HepG2 (cell line): ENCODE data around the gene RASD1. TPM values are rescaled to one million over a fixed set of nuclear protein-coding genes. Genes with fewer than 3 reads are reported as not detected.

Experiments
- CBX1 ChIP-seq: IDR thresholded peaks from one replicate; pipeline ENCODE4 v1.6.1; 2016; ENCODE audit warnings: antibody characterized with exemption, low read depth
- ESRRA ChIP-seq: sonication (generic); formaldehyde crosslinking; IDR thresholded peaks from 2 replicates; pipeline ENCODE4 v1.5.1; 2020; ENCODE audit warnings: mild to moderate bottlenecking, low read depth, missing genetic modification reagents
- HDAC2 ChIP-seq: sonication (generic); formaldehyde crosslinking; IDR thresholded peaks from 2 replicates; pipeline ENCODE4 v1.4.0; 2020; ENCODE audit warnings: missing genetic modification reagents
- NFIC ChIP-seq: IDR thresholded peaks from 2 replicates; pipeline ENCODE4 v1.6.1; 2012; ENCODE audit warnings: mild to moderate bottlenecking, low read length, inconsistent platforms
- NFYB ChIP-seq: sonication (generic); formaldehyde crosslinking; IDR thresholded peaks from 2 replicates; pipeline ENCODE4 v1.4.0; 2020; ENCODE audit warnings: missing genetic modification reagents
- TCF7L2 ChIP-seq: IDR thresholded peaks from 2 replicates; pipeline ENCODE4 v1.6.1; 2011; ENCODE audit warnings: mild to moderate bottlenecking, low read depth, low read length, moderate library complexity
- TGIF2 ChIP-seq: IDR thresholded peaks from 2 replicates; pipeline ENCODE4 v1.6.1; 2016; ENCODE audit warnings: control low read depth, missing compliant biosample characterization
- ZBTB20 ChIP-seq: sonication (generic); formaldehyde crosslinking; IDR thresholded peaks from 2 replicates; pipeline ENCODE4 v1.8.1; 2023; ENCODE audit warnings: missing genetic modification reagents, low read depth, mild to moderate bottlenecking, borderline replicate concordance
- ZNF230 ChIP-seq: sonication (generic); formaldehyde crosslinking; IDR thresholded peaks from 2 replicates; pipeline ENCODE4 v1.4.0; 2020; ENCODE audit warnings: mild to moderate bottlenecking, missing genetic modification reagents
- ZNF644 ChIP-seq: IDR thresholded peaks from 2 replicates; pipeline ENCODE4 v1.6.1; 2016; ENCODE audit warnings: low read depth
- ZNF703 ChIP-seq: sonication (generic); formaldehyde crosslinking; IDR thresholded peaks from 2 replicates; pipeline ENCODE4 v1.5.1; 2020; ENCODE audit warnings: missing genetic modification reagents, mild to moderate bottlenecking, moderate library complexity, borderline replicate concordance
- ZNF780A ChIP-seq: sonication (generic); formaldehyde crosslinking; IDR thresholded peaks from 2 replicates; pipeline ENCODE4 v1.8.0; 2022; ENCODE audit warnings: mild to moderate bottlenecking, missing genetic modification reagents, moderate library complexity
- ZZZ3 ChIP-seq: sonication (generic); formaldehyde crosslinking; IDR thresholded peaks from 2 replicates; pipeline ENCODE4 v1.4.0; 2020; ENCODE audit warnings: missing genetic modification reagents, mild to moderate bottlenecking, borderline replicate concordance
- polyA plus RNA-seq, 8 experiments: library from polyadenylated mRNA; depleted of rRNA in 3 of 8; stranded (reverse) in 7 of 8; unstranded in 1 of 8; fragments of >200 nt; fragmentation: Illumina TruSeq in 4 of 8; extraction: Trizol in 4 of 8; gene quantifications; 2 replicates each; pipeline versions ENCODE4 v1.2.1 to v1.2.3, GENCODE V29; 2011 to 2016; ENCODE audit warnings: low read depth in 4 of 8, missing spikeins in 1 of 8, mixed read lengths in 1 of 8; ENCODE audit not compliant: insufficient read depth in 1 of 8
- total RNA-seq, 5 experiments: library from RNA; depleted of rRNA; stranded (reverse); fragments of >200 nt; fragmentation: Illumina TruSeq; extraction: Trizol; gene quantifications; 2 replicates each; pipeline ENCODE4 v1.2.3, GENCODE V29; 2016; ENCODE audit warnings: low read depth in 1 of 5
- TF ChIP-seq, protein P1 (sequence below): sonication (generic); formaldehyde crosslinking; IDR thresholded peaks from 2 replicates; pipeline ENCODE4 v1.4.0; 2020; ENCODE audit warnings: mild to moderate bottlenecking, low read depth, missing genetic modification reagents
- TF ChIP-seq, protein P2 (sequence below): IDR thresholded peaks from 2 replicates; pipeline ENCODE4 v1.4.0; 2020; ENCODE audit warnings: mild to moderate bottlenecking, missing genetic modification reagents
- TF ChIP-seq, protein P3 (sequence below): sonication (generic); formaldehyde crosslinking; IDR thresholded peaks from 2 replicates; pipeline ENCODE4 v1.4.0; 2020; ENCODE audit warnings: missing genetic modification reagents, mild to moderate bottlenecking, borderline replicate concordance
- TF ChIP-seq, protein P4 (sequence below): sonication (generic); formaldehyde crosslinking; IDR thresholded peaks from 2 replicates; pipeline ENCODE4 v1.4.0; 2020; ENCODE audit warnings: mild to moderate bottlenecking, missing genetic modification reagents, borderline replicate concordance

Gene RASD1
- total and polyA plus RNA-seq, 2 of the 13 experiments (the other 11 are each of a cell fraction or from before 2014, with no cell fraction given): 1.6 to 4.2 TPM

DNA sequence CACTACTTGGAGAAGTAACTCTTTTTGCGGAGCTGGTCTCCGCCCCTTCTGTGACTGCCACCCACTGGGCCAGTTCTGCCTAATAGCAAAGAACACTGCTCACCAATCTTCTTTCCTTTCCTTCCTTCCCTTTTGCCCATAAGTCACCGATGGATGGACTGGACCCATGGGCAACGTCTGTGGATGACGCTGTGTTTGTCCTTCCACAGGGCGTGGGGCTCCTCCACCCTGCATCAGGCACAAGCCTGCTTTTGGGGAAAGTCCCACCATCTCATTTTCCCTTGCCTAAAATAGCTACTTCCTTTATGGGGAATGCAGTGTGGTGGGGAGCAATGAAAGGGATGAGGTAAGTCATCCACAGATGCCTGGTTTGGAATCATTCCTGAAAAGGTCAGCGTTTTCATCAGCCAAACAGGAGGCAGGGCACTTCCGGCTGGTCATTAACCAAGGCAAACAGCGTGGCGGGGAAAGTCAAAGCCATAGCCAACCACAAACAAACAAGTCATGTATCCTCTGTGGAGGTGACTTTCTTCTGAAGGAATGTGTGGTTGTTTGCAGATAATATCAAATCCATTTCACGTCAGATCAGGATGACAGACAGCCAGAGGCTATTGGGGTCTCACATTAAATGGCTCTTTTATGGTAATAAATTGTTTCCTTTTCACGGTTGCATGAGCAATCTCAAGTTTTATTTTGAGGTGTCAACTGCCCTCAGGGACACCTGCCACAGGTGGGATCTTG lies 50.1 kb downstream of the RASD1 start (continued):
- TF ChIP-seq, protein P1, sequence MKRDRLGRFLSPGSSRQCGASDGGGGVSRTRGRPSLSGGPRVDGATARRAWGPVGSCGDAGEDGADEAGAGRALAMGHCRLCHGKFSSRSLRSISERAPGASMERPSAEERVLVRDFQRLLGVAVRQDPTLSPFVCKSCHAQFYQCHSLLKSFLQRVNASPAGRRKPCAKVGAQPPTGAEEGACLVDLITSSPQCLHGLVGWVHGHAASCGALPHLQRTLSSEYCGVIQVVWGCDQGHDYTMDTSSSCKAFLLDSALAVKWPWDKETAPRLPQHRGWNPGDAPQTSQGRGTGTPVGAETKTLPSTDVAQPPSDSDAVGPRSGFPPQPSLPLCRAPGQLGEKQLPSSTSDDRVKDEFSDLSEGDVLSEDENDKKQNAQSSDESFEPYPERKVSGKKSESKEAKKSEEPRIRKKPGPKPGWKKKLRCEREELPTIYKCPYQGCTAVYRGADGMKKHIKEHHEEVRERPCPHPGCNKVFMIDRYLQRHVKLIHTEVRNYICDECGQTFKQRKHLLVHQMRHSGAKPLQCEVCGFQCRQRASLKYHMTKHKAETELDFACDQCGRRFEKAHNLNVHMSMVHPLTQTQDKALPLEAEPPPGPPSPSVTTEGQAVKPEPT (CRISPR knock-in tag): 0 out of 2 replicates have a peak, but pooled peaks have one; percentile 41
- TF ChIP-seq, protein P2, sequence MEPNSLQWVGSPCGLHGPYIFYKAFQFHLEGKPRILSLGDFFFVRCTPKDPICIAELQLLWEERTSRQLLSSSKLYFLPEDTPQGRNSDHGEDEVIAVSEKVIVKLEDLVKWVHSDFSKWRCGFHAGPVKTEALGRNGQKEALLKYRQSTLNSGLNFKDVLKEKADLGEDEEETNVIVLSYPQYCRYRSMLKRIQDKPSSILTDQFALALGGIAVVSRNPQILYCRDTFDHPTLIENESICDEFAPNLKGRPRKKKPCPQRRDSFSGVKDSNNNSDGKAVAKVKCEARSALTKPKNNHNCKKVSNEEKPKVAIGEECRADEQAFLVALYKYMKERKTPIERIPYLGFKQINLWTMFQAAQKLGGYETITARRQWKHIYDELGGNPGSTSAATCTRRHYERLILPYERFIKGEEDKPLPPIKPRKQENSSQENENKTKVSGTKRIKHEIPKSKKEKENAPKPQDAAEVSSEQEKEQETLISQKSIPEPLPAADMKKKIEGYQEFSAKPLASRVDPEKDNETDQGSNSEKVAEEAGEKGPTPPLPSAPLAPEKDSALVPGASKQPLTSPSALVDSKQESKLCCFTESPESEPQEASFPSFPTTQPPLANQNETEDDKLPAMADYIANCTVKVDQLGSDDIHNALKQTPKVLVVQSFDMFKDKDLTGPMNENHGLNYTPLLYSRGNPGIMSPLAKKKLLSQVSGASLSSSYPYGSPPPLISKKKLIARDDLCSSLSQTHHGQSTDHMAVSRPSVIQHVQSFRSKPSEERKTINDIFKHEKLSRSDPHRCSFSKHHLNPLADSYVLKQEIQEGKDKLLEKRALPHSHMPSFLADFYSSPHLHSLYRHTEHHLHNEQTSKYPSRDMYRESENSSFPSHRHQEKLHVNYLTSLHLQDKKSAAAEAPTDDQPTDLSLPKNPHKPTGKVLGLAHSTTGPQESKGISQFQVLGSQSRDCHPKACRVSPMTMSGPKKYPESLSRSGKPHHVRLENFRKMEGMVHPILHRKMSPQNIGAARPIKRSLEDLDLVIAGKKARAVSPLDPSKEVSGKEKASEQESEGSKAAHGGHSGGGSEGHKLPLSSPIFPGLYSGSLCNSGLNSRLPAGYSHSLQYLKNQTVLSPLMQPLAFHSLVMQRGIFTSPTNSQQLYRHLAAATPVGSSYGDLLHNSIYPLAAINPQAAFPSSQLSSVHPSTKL (CRISPR knock-in tag): peak; percentile 96
- 0 out of 2 replicates have a peak, but pooled peaks have one; percentile 3 for TF ChIP-seq ZNF780A (CRISPR knock-in tag)
- peak; percentile 17 for TF ChIP-seq CBX1
- peak; percentile 71 for TF ChIP-seq ZBTB20
- TF ChIP-seq ZNF230 (CRISPR knock-in tag): peak; percentile 40; the same call in 1 of the 2 replicates
- peak; percentile 91 for TF ChIP-seq ZNF703 (CRISPR knock-in tag)
- peak; percentile 70 for TF ChIP-seq ESRRA (CRISPR knock-in tag)
- peak; percentile 94 for TF ChIP-seq NFIC
- TF ChIP-seq, protein P3, sequence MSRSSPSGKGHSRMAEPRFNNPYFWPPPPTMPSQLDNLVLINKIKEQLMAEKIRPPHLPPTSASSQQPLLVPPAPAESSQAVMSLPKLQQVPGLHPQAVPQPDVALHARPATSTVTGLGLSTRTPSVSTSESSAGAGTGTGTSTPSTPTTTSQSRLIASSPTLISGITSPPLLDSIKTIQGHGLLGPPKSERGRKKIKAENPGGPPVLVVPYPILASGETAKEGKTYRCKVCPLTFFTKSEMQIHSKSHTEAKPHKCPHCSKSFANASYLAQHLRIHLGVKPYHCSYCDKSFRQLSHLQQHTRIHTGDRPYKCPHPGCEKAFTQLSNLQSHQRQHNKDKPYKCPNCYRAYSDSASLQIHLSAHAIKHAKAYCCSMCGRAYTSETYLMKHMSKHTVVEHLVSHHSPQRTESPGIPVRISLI: peak; percentile 65; the same call in 1 of the 2 replicates
- no peak for TF ChIP-seq ZZZ3
- TF ChIP-seq TGIF2: 0 out of 2 replicates have a peak, but pooled peaks have one; percentile 37
- peak; percentile 91 for TF ChIP-seq HDAC2
- TF ChIP-seq, protein P4, sequence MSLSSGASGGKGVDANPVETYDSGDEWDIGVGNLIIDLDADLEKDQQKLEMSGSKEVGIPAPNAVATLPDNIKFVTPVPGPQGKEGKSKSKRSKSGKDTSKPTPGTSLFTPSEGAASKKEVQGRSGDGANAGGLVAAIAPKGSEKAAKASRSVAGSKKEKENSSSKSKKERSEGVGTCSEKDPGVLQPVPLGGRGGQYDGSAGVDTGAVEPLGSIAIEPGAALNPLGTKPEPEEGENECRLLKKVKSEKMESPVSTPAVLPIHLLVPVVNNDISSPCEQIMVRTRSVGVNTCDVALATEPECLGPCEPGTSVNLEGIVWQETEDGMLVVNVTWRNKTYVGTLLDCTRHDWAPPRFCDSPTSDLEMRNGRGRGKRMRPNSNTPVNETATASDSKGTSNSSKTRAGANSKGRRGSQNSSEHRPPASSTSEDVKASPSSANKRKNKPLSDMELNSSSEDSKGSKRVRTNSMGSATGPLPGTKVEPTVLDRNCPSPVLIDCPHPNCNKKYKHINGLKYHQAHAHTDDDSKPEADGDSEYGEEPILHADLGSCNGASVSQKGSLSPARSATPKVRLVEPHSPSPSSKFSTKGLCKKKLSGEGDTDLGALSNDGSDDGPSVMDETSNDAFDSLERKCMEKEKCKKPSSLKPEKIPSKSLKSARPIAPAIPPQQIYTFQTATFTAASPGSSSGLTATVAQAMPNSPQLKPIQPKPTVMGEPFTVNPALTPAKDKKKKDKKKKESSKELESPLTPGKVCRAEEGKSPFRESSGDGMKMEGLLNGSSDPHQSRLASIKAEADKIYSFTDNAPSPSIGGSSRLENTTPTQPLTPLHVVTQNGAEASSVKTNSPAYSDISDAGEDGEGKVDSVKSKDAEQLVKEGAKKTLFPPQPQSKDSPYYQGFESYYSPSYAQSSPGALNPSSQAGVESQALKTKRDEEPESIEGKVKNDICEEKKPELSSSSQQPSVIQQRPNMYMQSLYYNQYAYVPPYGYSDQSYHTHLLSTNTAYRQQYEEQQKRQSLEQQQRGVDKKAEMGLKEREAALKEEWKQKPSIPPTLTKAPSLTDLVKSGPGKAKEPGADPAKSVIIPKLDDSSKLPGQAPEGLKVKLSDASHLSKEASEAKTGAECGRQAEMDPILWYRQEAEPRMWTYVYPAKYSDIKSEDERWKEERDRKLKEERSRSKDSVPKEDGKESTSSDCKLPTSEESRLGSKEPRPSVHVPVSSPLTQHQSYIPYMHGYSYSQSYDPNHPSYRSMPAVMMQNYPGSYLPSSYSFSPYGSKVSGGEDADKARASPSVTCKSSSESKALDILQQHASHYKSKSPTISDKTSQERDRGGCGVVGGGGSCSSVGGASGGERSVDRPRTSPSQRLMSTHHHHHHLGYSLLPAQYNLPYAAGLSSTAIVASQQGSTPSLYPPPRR (CRISPR knock-in tag): peak; percentile 98
- peak; percentile 59; the same call in 1 of the 2 replicates for TF ChIP-seq ZNF644 (CRISPR knock-in tag)
- TF ChIP-seq TCF7L2: peak; percentile 81; the same call in 1 of the 2 replicates
- 0 out of 2 replicates have a peak, but pooled peaks have one; percentile 34 for TF ChIP-seq NFYB (CRISPR knock-in tag)
